SKM-1 (cell line): Measurements from ENCODE around the gene TRAPPC5.

Experiments used
- DNase-seq: peaks from one replicate; lab custom pipeline; 2025; ENCODE audit not compliant: unreplicated experiment; lab: John Stamatoyannopoulos, UW

Gene TRAPPC5

DNA sequence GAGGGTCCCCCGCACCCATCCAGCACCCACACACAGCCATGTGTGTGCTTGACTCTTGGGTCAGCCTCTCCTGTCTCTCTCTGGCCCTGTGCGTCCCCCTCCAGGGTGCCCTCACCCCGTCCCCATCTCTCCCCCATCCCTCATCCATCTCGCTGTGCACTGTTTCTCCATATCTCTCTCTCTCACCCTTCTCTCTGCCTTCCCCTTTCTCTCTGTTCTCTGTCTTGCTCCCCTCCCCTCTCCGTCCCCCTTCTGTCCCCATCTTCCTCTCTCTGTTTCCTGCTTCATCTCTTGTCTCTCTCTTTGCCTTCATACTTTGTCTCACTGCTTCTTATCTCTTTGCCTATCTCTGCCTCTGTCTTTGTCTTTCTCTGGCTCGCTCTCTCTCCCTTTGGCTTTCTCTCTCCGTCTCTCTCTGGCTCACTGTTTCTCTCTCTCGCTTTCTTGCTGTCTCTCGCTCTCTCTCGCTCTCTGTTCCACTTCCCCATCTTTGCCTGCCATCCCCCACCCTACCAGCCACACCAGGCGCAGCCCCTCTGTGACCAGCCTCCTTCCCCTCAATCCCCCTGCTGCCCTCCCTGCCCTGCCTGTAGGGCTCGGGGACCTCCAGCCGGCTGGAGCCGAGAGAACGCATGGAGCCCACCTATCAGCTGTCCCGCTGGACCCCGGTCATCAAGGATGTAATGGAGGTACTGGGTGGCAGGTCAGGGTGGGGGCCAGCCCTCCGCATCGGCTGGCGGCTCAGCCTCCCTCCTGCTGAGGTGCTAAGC lies 34.8 kb upstream of the TRAPPC5 start:
- DNase-seq, result peak; percentile 29

DNA sequence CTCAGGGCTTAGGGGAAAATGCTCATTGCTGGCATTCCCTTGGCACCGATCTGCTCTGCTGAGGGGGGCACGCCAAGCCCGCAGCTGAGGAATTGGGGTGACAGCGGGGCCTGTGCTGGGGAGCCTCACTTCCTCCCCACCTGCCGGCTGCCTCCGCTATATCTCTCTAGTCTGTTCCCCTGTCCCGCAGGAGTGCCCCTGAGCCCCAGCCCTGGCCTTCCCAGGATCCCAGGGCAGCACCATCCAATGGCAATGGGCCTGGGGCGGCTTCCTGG lies 34.3 kb upstream of the TRAPPC5 start:
- DNase-seq, result no peak

DNA sequence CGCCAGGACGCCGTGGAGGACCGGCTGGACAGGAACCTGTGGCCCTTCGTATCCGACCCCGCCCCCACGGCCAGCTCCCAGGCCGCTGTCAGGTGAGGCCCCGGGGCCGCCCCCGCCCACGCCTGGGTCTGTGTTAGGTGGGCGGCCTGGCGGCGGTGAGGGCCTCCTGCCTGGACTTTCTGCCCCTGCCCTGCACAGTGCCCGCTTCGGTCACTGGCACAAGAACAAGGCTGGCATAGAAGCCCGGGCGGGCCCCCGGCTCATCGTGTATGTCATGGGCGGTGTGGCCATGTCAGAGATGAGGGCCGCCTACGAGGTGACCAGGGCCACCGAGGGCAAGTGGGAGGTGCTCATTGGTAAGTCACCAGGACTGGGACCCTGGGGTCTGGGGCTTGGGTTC lies 33.5 kb upstream of the TRAPPC5 start:
- DNase-seq, result no peak

DNA sequence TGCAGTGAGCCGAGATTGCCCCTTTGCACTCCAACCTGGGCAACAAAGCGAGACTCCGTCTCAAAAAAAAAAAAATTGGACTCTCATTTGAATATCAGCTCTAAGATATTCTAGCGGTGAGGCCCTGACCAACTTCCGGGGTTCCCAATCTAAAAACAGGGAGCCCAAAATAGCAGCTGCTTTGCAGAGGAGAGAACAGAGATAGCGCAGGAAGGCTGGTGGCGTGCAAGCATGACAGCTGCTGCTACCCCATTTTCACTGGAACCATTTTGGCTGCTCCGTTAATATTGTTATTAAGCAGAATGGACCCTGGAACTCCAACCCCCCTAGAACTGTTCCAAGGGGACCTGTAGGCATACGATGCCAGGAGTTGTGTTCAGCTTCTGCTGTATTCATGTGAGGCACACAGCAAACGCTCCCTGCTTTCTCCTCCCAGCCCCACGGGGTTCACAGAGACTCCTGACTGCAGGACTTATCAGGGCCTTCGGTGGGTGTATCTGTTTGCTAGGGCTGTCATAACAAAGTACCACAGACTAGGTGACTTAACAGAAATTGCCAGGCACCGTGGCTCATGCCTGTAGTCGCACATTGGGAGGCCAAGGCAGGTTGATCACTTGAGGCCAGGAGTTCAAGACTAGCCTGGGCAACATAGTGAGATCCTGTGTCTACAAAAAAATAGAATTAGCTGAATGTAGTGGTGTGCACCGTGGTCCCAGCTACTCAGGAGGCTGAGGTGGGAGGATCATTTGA lies 32.2 kb upstream of the TRAPPC5 start:
- DNase-seq, result no peak

GRCh38 chr19:7650148-7650547 lies 30.5 kb upstream of the TRAPPC5 start:
- no peak for DNase-seq

- DNase-seq, result peak; percentile 99
Measured at GRCh38 chr19:7652061-7652641, 28.5 kb upstream of the TRAPPC5 start.

DNA sequence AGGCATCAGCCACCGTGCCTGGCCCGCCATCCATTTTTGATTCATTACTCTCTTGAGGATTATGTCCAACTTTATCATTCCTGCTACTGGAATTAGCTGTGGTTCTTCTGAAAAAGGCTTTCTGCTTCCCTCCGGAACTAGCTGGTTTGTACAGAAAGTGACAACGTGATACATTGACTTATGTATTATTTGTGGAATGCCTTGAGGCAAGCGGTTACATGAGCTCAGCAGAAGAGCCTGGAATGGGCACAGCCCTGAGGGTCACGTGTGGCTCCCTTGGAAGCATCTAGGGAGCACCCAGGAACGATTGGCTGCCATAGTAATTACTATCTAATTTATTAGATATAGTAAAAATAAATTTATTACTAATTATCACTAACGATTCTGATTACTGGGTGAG lies 26.2 kb upstream of the TRAPPC5 start:
- DNase-seq, result no peak

DNA sequence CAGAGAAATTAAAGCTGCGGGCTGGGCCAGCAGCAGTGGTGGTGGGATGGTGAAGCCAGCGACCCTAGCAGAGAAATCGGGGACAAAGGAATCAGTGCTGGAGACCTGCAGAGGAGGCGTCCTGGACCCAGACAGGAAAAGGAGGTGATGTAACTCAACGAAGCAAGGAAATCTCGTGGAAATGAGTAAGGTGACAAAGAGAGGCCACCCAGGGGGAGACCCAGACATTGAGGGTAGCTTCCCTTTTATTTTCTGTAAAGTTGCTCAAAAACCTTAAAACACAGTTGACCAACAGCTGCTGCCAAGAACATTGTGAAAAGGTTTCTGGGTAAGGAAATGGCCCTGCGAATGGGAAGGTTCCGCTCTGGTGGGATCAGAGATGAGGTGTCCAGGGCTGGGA lies 25.1 kb upstream of the TRAPPC5 start:
- peak; percentile 92 for DNase-seq

GRCh38 chr19:7657131-7657751 lies 23.4 kb upstream of the TRAPPC5 start:
- peak; percentile 84 for DNase-seq

- DNase-seq, result no peak
Measured at GRCh38 chr19:7658219-7658686, 22.4 kb upstream of the TRAPPC5 start.

GRCh38 chr19:7661744-7662538 lies 18.7 kb upstream of the TRAPPC5 start:
- DNase-seq, result no peak

GRCh38 chr19:7662657-7663056 lies 18.0 kb upstream of the TRAPPC5 start:
- no peak for DNase-seq

DNA sequence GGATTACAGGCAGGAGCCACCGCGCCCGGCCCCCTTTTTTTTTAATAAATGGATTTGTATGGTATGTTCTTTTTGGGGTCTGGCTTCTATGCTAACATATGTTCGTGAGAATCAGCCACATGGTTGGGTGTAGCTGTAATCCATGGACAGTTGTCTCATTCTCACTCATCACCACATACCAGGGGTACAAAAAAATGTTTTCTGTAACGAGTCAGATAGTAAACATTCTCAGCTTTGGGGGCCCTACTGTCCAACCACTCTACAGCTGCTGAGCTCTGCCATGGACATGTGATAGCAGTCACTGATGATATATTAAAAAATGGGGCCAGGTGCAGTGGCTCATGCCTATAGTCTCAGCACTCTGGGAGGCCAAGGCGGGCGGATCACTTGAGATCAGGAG lies 16.9 kb upstream of the TRAPPC5 start:
- no peak for DNase-seq

DNA sequence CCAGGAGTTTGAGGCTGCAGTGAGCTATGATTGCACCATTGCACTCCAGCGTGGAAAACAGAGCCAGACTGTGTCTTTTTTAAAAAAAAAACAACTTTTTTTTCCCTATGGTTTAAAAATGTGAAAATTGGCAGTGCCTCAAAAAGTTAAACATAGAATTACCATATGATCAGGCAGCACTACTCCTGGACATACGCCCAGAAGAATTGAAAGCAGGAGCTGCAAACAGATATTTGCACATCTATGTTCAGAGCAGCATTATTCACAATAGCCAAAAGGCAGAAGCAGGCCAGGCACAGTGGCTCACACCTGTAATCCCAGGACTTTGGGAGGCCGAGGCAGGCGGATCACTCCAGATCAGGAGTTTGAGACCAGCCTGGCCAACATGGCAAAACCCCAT lies 15.6 kb upstream of the TRAPPC5 start:
- DNase-seq, result no peak

DNA sequence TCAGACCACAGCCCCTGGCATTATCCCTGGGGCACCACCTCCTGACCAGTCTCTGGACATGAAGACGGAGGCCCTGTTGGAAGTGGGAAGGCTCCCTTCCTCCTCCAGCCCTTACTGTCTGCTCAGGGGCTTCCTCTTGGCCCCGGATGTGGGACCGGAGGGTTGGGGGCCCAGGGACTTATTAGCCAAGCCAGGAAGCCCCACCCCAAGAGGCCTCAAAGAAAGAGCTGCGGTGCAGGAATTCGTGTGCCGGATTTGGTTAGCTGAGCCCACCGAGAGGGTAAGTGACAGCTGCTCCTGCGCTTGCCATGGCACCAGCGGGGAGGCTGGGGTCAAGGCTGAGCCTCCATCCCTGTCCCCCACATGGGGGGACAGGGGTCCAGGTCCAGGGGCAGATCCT lies 11.8 kb upstream of the TRAPPC5 start, which contains the start of gene RETN:
TSS of gene RETN (plus strand) at position 208 of the 400 bp plus-strand sequence. CDS start 278 bp downstream, outside the sequence.
- DNase-seq, result no peak

- DNase-seq, result no peak
Measured at GRCh38 chr19:7669641-7670040, 11.0 kb upstream of the TRAPPC5 start.

DNA sequence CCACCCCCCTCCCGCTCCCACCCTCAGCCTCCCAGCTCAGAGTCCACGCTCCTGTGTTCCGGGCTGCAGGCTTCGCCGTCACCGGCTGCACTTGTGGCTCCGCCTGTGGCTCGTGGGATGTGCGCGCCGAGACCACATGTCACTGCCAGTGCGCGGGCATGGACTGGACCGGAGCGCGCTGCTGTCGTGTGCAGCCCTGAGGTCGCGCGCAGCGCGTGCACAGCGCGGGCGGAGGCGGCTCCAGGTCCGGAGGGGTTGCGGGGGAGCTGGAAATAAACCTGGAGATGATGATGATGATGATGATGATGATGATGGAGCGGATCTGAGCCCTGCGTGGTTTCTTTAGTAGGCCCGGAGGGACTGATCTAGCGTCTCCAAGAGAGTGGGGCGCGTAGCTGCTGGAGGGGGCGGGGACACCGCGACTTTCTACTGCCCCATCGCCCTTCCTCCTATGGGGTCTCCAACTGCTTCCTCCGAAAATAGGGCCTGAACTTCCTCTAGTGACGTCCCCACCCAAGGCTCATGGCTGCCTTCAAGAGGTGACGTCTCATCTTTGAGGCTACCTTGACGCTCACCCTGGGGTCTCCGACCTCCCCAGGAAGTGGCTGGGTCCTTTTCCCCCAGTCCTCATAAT lies 10.4 kb upstream of the TRAPPC5 start:
- DNase-seq, result no peak

GRCh38 chr19:7670790-7671189 lies 9.8 kb upstream of the TRAPPC5 start:
- DNase-seq, result no peak

GRCh38 chr19:7672522-7672921 lies 8.1 kb upstream of the TRAPPC5 start:
- no peak for DNase-seq
